Measurements from ENCODE around the gene TRAFD1. TPM values are rescaled to one million over a fixed set of nuclear protein-coding genes. Genes with fewer than 3 reads are reported as not detected.

The TRAFD1 gene
- total and polyA plus RNA-seq, 2 of the 13 experiments (the other 11 are each of a cell fraction or from before 2014, with no cell fraction given), result 9.5 to 20.9 TPM

DNA sequence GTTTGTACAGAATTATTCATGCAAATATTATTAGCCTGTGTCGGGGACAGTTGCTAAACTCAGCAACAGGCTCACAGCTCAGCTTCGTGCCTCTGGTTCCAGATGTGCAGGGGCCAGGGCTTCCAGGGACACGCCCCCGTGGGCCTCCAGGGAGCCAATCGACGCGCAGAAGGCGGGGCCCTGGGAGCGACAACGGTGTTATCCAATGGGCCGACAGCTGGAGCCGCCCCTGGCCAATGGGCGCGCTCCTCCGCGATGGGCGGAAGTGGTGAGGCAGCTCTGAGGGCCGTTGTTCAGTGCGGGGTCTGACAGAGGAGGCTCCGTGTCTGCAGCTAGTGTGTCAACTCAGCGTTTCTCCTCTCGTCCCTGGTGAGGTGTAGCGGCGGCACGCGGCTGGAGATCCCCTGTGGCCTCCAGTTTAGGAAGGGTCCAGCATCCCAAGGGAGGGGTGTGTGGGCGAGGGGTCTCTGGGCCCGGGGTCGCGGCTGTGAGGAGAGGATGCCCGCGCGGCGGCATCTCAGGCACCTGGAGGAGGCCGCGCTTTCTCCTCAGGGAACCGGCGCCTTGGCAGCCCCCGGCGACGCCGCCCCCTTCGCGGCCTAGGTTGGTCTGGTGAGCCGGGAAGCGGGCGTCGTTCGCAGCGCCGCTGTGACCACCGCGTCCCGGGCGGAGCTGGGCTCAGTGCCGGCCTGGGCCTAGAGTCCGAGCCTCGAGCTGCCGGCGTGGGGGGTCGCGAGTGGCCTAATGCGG is at the start of gene TRAFD1 (continued):
- TF ChIP-seq, protein P1, sequence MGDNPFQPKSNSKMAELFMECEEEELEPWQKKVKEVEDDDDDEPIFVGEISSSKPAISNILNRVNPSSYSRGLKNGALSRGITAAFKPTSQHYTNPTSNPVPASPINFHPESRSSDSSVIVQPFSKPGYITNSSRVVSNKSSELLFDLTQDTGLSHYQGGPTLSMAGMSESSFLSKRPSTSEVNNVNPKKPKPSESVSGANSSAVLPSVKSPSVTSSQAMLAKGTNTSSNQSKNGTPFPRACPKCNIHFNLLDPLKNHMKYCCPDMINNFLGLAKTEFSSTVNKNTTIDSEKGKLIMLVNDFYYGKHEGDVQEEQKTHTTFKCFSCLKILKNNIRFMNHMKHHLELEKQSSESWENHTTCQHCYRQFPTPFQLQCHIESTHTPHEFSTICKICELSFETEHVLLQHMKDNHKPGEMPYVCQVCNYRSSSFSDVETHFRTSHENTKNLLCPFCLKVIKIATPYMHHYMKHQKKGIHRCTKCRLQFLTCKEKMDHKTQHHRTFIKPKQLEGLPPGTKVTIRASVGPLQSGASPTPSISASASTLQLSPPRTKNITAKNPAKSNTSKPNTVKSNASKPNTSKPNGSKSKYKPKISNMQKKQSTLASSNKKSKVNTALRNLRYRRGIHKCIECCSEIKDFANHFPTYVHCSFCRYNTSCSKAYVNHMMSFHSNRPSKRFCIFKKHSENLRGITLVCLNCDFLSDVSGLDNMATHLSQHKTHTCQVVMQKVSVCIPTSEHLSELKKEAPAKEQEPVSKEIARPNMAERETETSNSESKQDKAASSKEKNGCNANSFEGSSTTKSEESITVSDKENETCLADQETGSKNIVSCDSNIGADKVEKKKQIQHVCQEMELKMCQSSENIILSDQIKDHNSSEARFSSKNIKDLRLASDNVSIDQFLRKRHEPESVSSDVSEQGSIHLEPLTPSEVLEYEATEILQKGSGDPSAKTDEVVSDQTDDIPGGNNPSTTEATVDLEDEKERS (CRISPR knock-in tag; IDR thresholded peaks at IDR 0.05), result no peak
- TF ChIP-seq, protein P2, sequence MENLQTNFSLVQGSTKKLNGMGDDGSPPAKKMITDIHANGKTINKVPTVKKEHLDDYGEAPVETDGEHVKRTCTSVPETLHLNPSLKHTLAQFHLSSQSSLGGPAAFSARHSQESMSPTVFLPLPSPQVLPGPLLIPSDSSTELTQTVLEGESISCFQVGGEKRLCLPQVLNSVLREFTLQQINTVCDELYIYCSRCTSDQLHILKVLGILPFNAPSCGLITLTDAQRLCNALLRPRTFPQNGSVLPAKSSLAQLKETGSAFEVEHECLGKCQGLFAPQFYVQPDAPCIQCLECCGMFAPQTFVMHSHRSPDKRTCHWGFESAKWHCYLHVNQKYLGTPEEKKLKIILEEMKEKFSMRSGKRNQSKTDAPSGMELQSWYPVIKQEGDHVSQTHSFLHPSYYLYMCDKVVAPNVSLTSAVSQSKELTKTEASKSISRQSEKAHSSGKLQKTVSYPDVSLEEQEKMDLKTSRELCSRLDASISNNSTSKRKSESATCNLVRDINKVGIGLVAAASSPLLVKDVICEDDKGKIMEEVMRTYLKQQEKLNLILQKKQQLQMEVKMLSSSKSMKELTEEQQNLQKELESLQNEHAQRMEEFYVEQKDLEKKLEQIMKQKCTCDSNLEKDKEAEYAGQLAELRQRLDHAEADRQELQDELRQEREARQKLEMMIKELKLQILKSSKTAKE (CRISPR knock-in tag; IDR thresholded peaks at IDR 0.05; ENCODE audit: borderline replicate concordance), result no peak
- TF ChIP-seq SMYD3 (CRISPR knock-in tag; IDR thresholded peaks at IDR 0.05), result no peak; the same call in 1 of the 2 replicates
- no peak for TF ChIP-seq SMAD9 (CRISPR knock-in tag; IDR thresholded peaks at IDR 0.05)
- peak; percentile 67; the same call in 1 of the 2 replicates for TF ChIP-seq NFKB2 (CRISPR knock-in tag; IDR thresholded peaks at IDR 0.05; ENCODE audit: borderline replicate concordance)
- TF ChIP-seq, protein P3, sequence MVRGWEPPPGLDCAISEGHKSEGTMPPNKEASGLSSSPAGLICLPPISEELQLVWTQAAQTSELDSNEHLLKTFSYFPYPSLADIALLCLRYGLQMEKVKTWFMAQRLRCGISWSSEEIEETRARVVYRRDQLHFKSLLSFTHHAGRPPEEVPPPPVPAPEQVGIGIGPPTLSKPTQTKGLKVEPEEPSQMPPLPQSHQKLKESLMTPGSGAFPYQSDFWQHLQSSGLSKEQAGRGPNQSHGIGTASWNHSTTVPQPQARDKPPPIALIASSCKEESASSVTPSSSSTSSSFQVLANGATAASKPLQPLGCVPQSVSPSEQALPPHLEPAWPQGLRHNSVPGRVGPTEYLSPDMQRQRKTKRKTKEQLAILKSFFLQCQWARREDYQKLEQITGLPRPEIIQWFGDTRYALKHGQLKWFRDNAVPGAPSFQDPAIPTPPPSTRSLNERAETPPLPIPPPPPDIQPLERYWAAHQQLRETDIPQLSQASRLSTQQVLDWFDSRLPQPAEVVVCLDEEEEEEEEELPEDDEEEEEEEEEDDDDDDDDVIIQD (CRISPR knock-in tag; IDR thresholded peaks at IDR 0.05; ENCODE audit: low read depth), result no peak
- TF ChIP-seq REXO4 (CRISPR knock-in tag; IDR thresholded peaks at IDR 0.05; ENCODE audit: borderline replicate concordance), result no peak
- no peak for TF ChIP-seq CSRNP2 (CRISPR knock-in tag; conservative IDR thresholded peaks at IDR 0.05; ENCODE audit: low read depth)
- TF ChIP-seq SAFB2 (CRISPR knock-in tag; IDR thresholded peaks at IDR 0.05; ENCODE audit: borderline replicate concordance, low read depth), result no peak
- TF ChIP-seq ZFP62 (CRISPR knock-in tag; IDR thresholded peaks at IDR 0.05), result no peak
- TF ChIP-seq KDM5B (CRISPR knock-in tag; IDR thresholded peaks at IDR 0.05; ENCODE audit: borderline replicate concordance), result peak; percentile 86; the same call in 1 of the 2 replicates
- TF ChIP-seq ZBTB1 (CRISPR knock-in tag; IDR thresholded peaks at IDR 0.05; ENCODE audit: borderline replicate concordance), result no peak
- no peak for TF ChIP-seq SUZ12 (IDR thresholded peaks at IDR 0.05; ENCODE audit: low read depth, low read length)
- no peak for TF ChIP-seq ADNP (CRISPR knock-in tag; IDR thresholded peaks at IDR 0.05)
- peak; percentile 78 for TF ChIP-seq CREB1 (IDR thresholded peaks at IDR 0.05)
- TF ChIP-seq CREB1 (CRISPR knock-in tag; IDR thresholded peaks at IDR 0.05), result peak; percentile 47; the same call in 1 of the 2 replicates
- TF ChIP-seq ZNF335 (CRISPR knock-in tag; IDR thresholded peaks at IDR 0.05), result no peak
- TF ChIP-seq, protein P4, sequence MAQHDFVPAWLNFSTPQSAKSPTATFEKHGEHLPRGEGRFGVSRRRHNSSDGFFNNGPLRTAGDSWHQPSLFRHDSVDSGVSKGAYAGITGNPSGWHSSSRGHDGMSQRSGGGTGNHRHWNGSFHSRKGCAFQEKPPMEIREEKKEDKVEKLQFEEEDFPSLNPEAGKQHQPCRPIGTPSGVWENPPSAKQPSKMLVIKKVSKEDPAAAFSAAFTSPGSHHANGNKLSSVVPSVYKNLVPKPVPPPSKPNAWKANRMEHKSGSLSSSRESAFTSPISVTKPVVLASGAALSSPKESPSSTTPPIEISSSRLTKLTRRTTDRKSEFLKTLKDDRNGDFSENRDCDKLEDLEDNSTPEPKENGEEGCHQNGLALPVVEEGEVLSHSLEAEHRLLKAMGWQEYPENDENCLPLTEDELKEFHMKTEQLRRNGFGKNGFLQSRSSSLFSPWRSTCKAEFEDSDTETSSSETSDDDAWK (CRISPR knock-in tag; IDR thresholded peaks at IDR 0.05), result no peak
- TF ChIP-seq, protein P5, sequence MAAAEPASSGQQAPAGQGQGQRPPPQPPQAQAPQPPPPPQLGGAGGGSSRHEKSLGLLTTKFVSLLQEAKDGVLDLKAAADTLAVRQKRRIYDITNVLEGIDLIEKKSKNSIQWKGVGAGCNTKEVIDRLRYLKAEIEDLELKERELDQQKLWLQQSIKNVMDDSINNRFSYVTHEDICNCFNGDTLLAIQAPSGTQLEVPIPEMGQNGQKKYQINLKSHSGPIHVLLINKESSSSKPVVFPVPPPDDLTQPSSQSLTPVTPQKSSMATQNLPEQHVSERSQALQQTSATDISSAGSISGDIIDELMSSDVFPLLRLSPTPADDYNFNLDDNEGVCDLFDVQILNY (CRISPR knock-in tag; conservative IDR thresholded peaks at IDR 0.05), result no peak
